Right atrium auricular region (tissue), 2 donors: Measurements from ENCODE around the gene KBTBD7. TPM values are rescaled to one million over a fixed set of nuclear protein-coding genes. Genes with fewer than 3 reads are reported as not detected.

Experiments
- DNase-seq: peaks from one replicate; pipeline ENCODE4 v3.0.0-alpha.2; 2019; ENCODE audit warnings: low spot score
- H3K27ac ChIP-seq, 2 donors: fragments of 200-600 bp; sonication (generic); 1 replicate in 1 of 2; 2 replicates in 1 of 2; pipeline ENCODE4 v1.5.1; 2016 to 2019
- H3K27me3 ChIP-seq, 2 donors: fragments of 200-600 bp; sonication (generic); one replicate each; pipeline versions ENCODE4 v1.5.1 to v1.6.0; 2017 to 2019
- H3K36me3 ChIP-seq: fragments of 200-600 bp; sonication (generic); one replicate; pipeline ENCODE4 v1.5.1; 2016
- H3K4me1 ChIP-seq, 2 donors: fragments of 200-600 bp; sonication (generic); one replicate each; pipeline versions ENCODE4 v1.5.1 to v1.6.0; 2017 to 2019
- H3K4me3 ChIP-seq, 2 donors: fragments of 200-600 bp; sonication (generic); 1 replicate in 1 of 2; 2 replicates in 1 of 2; pipeline ENCODE4 v1.5.1; 2017 to 2019; ENCODE audit warnings: mild to moderate bottlenecking in 1 of 2, moderate library complexity in 1 of 2
- H3K9me3 ChIP-seq, 2 donors: fragments of 200-600 bp; sonication (generic); one replicate each; pipeline ENCODE4 v1.5.1; 2019
- CTCF ChIP-seq, 2 donors: fragments of 200-600 bp; sonication (generic); IDR thresholded peaks; one replicate each; pipeline ENCODE4 v1.5.1; 2019; ENCODE audit warnings: antibody characterized with exemption in 2 of 2
- total RNA-seq, 2 donors: library from RNA; depleted of rRNA; stranded (reverse); fragments of >200 nt; gene quantifications; one replicate each; pipeline ENCODE4 v1.1.0, GENCODE V29; 2016

KBTBD7 gene
- total RNA-seq, 2 donors from 2014 or later, result 7.0 to 7.8 TPM

DNA sequence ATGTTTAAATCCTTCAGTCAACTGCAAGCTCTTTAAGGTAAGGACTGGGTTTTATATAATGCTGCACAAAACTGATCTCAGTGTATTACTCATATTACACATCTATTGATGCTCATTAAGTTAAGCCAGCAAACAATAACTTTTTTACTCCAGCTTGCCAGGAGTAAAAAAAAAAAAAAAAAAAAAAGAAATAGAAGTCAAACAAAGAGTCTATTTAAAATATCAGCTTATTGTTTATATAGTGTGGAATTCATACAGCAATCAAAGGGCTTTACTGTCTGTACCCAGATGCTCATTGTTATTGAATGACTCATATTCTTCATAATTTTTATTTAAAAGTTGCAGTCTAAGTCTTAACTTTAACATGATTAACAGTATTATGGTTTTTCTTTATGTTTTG is 21.8 kb upstream of the KBTBD7 start:
- Histone ChIP-seq H3K4me3 (no peak overlapping the region), H3K36me3 (no peaks in the 10 kb centered on the region), H3K27ac (no peak overlapping the region), H3K4me1 (no peaks in the 10 kb centered on the region), H3K27me3 (no peaks in the 10 kb centered on the region), H3K9me3 (peaks cover 0 to 2% of the 10 kb centered on the region in 2 donors)
- DNase-seq, result no peak
- no peak for TF ChIP-seq CTCF (IDR thresholded peaks at IDR 0.05)

- no peak overlapping the region for H3K4me3 ChIP-seq
- no peaks in the 10 kb centered on the region for H3K36me3 ChIP-seq
- no peak for TF ChIP-seq CTCF (IDR thresholded peaks at IDR 0.05)
- no peak overlapping the region for H3K27ac ChIP-seq
- no peaks in the 10 kb centered on the region for H3K27me3 ChIP-seq
- no peak for DNase-seq
- no peaks in the 10 kb centered on the region for H3K4me1 ChIP-seq
- H3K9me3 ChIP-seq, result peaks cover 0 to 5% of the 10 kb centered on the region in 2 donors
These were observed 19.6 kb upstream of the KBTBD7 start for GRCh38 chr13:41213919-41214318.

GRCh38 chr13:41213316-41213715 is 18.9 kb upstream of the KBTBD7 start:
- no peak overlapping the region for H3K27ac ChIP-seq
- no peak overlapping the region for H3K4me3 ChIP-seq
- DNase-seq, result no peak
- peaks cover 0 to 5% of the 10 kb centered on the region in 2 donors for H3K9me3 ChIP-seq
- no peaks in the 10 kb centered on the region for H3K27me3 ChIP-seq
- H3K4me1 ChIP-seq, result no peaks in the 10 kb centered on the region
- H3K36me3 ChIP-seq, result no peaks in the 10 kb centered on the region
- TF ChIP-seq CTCF (IDR thresholded peaks at IDR 0.05), result no peak

- Histone ChIP-seq H3K27me3 (no peaks in the 10 kb centered on the region), H3K9me3 (peaks cover 0 to 5% of the 10 kb centered on the region in 2 donors), H3K4me1 (no peaks in the 10 kb centered on the region), H3K27ac (no peak overlapping the region), H3K36me3 (no peaks in the 10 kb centered on the region), H3K4me3 (no peak overlapping the region)
- no peak for DNase-seq
- no peak for TF ChIP-seq CTCF (IDR thresholded peaks at IDR 0.05)
These were observed 18.5 kb upstream of the KBTBD7 start for GRCh38 chr13:41212881-41213280.

GRCh38 chr13:41211062-41211461 is 16.7 kb upstream of the KBTBD7 start:
- H3K36me3 ChIP-seq, result no peaks in the 10 kb centered on the region
- TF ChIP-seq CTCF (IDR thresholded peaks at IDR 0.05), result no peak
- H3K9me3 ChIP-seq, result peaks cover 0 to 5% of the 10 kb centered on the region in 2 donors
- H3K4me3 ChIP-seq, result no peak overlapping the region
- no peak for DNase-seq
- no peaks in the 10 kb centered on the region for H3K4me1 ChIP-seq
- no peaks in the 10 kb centered on the region for H3K27me3 ChIP-seq
- no peak overlapping the region for H3K27ac ChIP-seq

DNA sequence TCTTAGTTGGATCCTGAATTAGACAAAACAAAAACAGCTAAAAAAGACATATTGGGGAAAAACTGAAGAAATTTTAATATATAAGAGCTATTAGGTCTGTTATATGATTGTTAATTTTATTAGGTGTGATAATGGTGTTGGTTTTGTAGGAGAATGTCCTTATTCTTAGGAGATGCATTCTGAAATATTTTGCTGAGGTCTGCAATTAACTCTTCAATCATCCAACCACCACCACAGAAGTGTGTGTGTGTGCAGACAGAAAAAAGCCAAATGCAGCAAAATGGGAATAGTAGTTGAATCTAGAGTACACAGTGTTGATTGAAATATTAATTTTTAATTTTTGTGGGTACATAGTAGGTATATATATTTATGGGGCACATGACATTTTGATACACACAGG is 12.1 kb upstream of the KBTBD7 start:
- Histone ChIP-seq H3K4me1 (no peaks in the 10 kb centered on the region), H3K36me3 (no peaks in the 10 kb centered on the region), H3K27ac (no peak overlapping the region), H3K27me3 (no peaks in the 10 kb centered on the region), H3K4me3 (no peak overlapping the region), H3K9me3 (peaks cover 0 to 5% of the 10 kb centered on the region in 2 donors)
- TF ChIP-seq CTCF (IDR thresholded peaks at IDR 0.05), result no peak
- DNase-seq, result no peak
